ENCODE results near the gene EIF3K.
A peak's percentile ranks its signal among the peaks of the same experiment; 100 is the strongest.

The EIF3K gene

DNA sequence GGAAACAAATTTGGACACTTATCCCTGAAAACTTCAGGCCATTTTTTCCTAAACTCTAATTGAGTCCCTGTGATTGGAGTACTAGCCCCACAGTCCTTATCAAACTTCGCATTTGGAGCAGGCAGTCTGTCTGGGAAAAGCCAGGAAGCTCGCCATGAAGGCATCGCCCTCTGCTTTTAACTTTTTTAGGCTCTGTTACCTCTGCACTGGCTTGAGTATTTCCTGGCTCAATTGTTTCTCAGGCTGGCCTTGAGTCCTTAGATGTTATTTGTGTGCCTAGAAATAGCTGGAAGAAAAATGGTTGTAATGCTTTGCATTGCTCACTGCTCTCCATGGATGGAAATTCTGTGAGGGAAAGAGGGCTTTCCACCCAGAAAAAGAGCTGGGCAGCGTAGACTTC, 52.7 kb downstream of the EIF3K start:
- POLR2A ChIA-PET (ENCODE audit: low non-redundant PET) = no interaction called here
- TF ChIP-seq, protein P1, sequence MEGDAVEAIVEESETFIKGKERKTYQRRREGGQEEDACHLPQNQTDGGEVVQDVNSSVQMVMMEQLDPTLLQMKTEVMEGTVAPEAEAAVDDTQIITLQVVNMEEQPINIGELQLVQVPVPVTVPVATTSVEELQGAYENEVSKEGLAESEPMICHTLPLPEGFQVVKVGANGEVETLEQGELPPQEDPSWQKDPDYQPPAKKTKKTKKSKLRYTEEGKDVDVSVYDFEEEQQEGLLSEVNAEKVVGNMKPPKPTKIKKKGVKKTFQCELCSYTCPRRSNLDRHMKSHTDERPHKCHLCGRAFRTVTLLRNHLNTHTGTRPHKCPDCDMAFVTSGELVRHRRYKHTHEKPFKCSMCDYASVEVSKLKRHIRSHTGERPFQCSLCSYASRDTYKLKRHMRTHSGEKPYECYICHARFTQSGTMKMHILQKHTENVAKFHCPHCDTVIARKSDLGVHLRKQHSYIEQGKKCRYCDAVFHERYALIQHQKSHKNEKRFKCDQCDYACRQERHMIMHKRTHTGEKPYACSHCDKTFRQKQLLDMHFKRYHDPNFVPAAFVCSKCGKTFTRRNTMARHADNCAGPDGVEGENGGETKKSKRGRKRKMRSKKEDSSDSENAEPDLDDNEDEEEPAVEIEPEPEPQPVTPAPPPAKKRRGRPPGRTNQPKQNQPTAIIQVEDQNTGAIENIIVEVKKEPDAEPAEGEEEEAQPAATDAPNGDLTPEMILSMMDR (conservative IDR thresholded peaks at IDR 0.05; ENCODE audit: low read depth) = no peak
- no peak for DNase-seq (ENCODE audit: low spot score)
- H3K27ac ChIP-seq = peak overlapping the region; percentile 45; the same call in 1 of the 2 replicates
- CTCF ChIA-PET = interaction anchor here (0.9 kb wide), 1 partner anchor 62 kb away, joined by 5 read pairs; no protein-coding TSS in a partner anchor

DNA sequence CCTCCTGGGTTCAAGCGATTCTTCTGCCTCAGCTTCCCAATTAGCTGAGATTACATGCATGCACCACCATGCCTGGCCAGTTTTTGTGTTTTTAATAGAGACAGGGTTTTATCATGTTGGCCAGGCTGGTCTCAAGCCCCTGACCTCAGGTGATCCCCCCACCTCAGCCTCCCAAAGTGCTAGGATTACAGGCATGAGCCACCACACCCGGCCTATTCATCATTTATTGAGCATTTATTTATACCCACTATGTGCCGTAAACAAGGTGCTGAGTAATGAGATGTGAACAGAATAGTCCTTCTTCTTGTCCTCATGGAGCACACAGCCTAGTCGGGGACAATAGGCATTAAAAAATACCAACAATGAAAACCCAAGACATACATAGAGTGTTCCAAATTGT, 54.0 kb downstream of the EIF3K start:
- TF ChIP-seq, protein P1 (conservative IDR thresholded peaks at IDR 0.05; ENCODE audit: low read depth) = no peak
- peak overlapping the region; percentile 45 for H3K27ac ChIP-seq
- ChIA-PET POLR2A (ENCODE audit: low non-redundant PET) (no interaction called here), CTCF (no interaction called here)
- DNase-seq (ENCODE audit: low spot score) = no peak

DNA sequence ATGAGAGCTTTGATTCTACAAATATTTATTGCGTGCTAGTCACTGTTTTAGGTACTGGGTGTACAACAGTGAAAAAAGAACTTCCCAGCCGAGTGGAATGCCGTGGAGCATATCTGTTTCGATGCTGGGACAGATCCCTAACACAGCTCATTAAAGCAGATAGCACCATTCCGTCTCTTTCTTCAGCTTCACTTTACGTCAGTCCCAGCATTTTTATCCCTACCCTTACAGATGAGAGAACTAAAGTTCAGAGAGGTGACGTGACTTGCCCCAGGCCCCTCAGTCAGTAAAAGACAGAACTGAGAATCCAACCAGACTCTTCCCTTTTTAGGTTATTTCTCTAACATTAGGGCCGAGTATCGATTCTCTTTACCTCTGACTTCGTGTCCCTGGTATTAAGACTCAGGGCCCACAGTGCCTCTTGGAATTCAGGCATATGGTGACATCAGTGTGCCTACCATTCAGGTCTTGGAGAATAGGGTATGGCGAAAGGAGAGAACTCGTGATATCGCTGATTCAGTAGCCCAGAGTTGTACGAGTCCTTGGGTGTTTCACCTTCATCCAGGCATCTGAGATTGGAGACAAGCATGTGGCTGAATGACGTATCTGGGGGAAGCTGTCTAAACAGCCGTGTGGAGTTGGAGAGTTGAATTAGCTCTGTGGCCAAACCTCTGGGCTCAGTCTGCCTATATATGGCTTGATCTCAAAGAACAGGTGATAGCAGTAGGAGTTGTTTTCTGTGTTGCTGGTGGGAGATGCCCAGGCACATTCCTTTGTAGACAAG, 55.6 kb downstream of the EIF3K start:
- H3K27ac ChIP-seq = peak overlapping the region; percentile 86
- POLR2A ChIA-PET (ENCODE audit: low non-redundant PET) = interaction anchor here (0.5 kb wide), 1 partner anchor 161 kb away, joined by 4 read pairs; no protein-coding TSS in a partner anchor
- no peak for DNase-seq (ENCODE audit: low spot score)

DNA sequence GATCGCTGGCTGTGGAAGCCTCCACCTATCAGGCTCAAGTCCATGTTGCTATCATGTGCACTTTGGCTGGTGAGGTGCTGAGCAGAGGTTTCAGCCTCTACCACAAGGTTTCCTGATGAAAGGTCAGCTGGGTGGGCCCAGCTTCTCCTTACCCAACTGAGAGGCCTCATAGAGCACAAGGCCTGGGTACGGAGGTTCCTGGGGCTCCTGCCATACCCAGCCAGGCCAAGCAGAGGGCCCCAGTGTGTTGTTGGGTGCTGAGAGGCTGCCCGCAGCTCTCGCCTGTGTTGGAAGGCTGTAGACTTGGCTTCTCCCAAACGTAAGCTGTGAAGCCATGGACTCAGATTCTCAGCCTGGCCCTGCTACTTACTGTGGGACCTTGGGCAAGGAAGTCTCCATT, 56.6 kb downstream of the EIF3K start:
- peak overlapping the region; percentile 86 for H3K27ac ChIP-seq
- CTCF ChIA-PET = no interaction called here
- no peak for DNase-seq (ENCODE audit: low spot score)
- TF ChIP-seq, protein P1 (conservative IDR thresholded peaks at IDR 0.05; ENCODE audit: low read depth) = no peak
- POLR2A ChIA-PET (ENCODE audit: low non-redundant PET) = no interaction called here

More for the DNA sequence above, 55.6 kb downstream of the EIF3K start:
- CTCF ChIA-PET = interaction anchor here (0.6 kb wide), 2 partner anchors 84 to 104 kb away, joined by 3 to 4 read pairs; no protein-coding TSS in a partner anchor
- TF ChIP-seq, protein P1 (conservative IDR thresholded peaks at IDR 0.05; ENCODE audit: low read depth) = no peak

DNA sequence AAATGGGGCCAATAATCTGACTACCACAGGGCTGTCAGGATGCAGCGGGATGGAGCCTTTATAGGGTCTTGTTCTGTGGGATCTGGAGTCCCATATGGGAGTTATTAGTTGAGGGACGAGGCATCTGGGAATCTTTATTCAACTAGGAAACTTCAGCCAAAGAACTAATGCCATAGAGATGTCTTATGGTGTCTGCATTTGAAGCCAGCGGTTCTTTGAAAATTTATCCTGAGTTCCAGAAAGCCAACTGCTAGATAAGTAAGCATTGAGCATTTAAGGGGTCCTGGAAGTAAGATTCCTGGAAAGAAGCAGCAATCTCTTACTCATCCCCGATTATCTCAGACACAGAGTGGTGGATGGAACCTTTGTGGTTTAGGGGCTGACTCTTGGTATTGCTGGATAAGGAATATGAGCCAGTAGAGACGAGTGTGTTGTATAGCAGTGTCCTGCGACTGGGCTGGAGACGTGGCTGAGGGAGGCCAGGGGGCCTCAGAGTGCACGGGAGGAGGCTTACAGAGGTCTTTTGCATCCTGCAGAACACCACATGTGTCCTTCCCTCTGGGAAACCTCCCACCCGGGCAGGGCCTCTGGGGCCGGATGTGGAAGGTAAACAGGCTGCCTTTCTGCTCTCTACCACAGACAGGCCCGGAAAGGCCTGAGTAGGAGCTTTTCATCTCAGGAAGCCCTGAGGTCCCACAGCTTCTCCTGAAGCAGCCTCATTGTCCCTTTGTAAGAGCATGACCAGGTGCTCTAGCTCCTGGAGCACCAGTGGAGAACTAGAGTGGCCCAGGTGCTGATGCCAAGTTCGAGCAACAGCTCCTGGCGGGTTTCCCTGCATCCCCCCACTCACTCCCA, 57.3 kb downstream of the EIF3K start:
- DNase-seq (ENCODE audit: low spot score) = no peak
- CTCF ChIA-PET = no interaction called here
- TF ChIP-seq, protein P1 (conservative IDR thresholded peaks at IDR 0.05; ENCODE audit: low read depth) = no peak
- POLR2A ChIA-PET (ENCODE audit: low non-redundant PET) = no interaction called here
- peak overlapping the region; percentile 86 for H3K27ac ChIP-seq

DNA sequence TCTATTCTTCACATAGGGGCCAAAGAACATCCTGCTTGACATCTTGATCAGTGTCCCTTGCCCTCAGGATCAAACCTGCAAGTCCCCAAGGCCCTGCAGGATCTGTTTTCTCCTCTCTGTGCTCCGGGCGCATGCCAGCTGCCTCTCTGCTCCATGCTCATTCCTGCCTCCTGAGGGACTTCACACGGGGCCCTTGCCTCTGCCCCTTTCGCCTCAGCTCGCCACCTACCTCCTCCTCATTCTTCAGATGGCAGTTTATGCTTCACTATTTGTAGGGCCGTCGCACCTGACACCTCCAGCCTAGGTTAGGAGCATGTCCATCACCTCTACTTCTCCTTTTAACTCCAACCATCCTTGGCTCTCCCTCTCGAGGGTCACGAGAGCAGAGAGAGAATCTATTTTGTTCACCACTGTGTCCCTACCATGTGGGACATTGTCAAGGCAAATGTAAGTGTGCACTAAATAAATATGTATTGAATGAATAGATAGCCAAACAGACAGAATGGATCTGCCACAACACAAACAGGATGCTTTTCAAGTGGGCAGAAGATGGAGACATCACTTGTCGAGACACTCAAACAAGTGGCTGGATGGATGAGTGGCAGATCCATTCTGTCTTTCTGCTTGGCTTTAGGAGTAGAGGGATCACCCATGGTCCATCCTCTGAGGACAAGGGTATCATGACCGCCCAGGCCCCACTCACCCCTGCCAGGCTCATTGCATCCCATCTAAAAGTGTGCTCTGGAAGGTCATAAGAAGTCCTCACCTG, 58.1 kb downstream of the EIF3K start:
- DNase-seq (ENCODE audit: low spot score) = no peak
- H3K27ac ChIP-seq = peak overlapping the region; percentile 100
- CTCF ChIA-PET = no interaction called here
- TF ChIP-seq, protein P1 (conservative IDR thresholded peaks at IDR 0.05; ENCODE audit: low read depth) = no peak
- POLR2A ChIA-PET (ENCODE audit: low non-redundant PET) = no interaction called here

Measured in RWPE1 (cell line).